ENCODE measurements around the gene LHFPL2.

DNA sequence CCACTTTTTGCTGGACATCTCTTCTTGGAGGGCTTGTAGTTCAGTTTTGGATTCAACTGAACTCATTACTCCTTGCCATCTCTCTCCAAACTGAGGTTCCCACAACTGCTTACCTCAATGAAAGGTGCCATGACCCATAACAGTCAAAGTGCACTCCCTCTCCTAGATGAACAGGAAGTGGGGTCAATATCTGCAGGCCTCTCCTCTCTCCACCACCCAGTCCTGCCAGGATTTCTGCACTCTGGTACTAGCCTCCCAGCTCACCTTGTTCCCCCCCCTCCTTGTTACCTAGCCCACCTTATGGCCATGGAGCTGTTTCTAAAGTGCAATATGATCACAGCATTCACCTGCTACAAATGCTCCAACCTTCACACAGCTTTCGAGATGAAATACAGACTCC is 5.9 kb downstream of the LHFPL2 start:
- TF ChIP-seq, protein P1, sequence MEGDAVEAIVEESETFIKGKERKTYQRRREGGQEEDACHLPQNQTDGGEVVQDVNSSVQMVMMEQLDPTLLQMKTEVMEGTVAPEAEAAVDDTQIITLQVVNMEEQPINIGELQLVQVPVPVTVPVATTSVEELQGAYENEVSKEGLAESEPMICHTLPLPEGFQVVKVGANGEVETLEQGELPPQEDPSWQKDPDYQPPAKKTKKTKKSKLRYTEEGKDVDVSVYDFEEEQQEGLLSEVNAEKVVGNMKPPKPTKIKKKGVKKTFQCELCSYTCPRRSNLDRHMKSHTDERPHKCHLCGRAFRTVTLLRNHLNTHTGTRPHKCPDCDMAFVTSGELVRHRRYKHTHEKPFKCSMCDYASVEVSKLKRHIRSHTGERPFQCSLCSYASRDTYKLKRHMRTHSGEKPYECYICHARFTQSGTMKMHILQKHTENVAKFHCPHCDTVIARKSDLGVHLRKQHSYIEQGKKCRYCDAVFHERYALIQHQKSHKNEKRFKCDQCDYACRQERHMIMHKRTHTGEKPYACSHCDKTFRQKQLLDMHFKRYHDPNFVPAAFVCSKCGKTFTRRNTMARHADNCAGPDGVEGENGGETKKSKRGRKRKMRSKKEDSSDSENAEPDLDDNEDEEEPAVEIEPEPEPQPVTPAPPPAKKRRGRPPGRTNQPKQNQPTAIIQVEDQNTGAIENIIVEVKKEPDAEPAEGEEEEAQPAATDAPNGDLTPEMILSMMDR (IDR thresholded peaks at IDR 0.05): no peak
- TF ChIP-seq CHD2 (IDR thresholded peaks at IDR 0.05; ENCODE audit: low read length, partially characterized antibody) (no peak), EZH2phosphoT487 (IDR thresholded peaks at IDR 0.05; ENCODE audit: borderline replicate concordance, low read depth) (no peak), ELF1 (IDR thresholded peaks at IDR 0.05) (no peak), NFIC (IDR thresholded peaks at IDR 0.05; ENCODE audit: borderline replicate concordance) (no peak), TAF1 (IDR thresholded peaks at IDR 0.05; ENCODE audit: borderline replicate concordance, low read depth, low read length) (no peak), SMC3 (IDR thresholded peaks at IDR 0.05; ENCODE audit: low read depth, low read length) (no peak), YY1 (IDR thresholded peaks at IDR 0.05; ENCODE audit: low read depth) (no peak)
- TF ChIP-seq, protein P2, sequence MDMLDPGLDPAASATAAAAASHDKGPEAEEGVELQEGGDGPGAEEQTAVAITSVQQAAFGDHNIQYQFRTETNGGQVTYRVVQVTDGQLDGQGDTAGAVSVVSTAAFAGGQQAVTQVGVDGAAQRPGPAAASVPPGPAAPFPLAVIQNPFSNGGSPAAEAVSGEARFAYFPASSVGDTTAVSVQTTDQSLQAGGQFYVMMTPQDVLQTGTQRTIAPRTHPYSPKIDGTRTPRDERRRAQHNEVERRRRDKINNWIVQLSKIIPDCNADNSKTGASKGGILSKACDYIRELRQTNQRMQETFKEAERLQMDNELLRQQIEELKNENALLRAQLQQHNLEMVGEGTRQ (IDR thresholded peaks at IDR 0.05; ENCODE audit: borderline replicate concordance, low read depth, low read length): no peak
